Lung microvascular endothelial cell (primary cell): ENCODE data around the gene GOLGA6D. TPM values are rescaled to one million over a fixed set of nuclear protein-coding genes. Genes with fewer than 3 reads are reported as not detected.
"Not testable (repeated sequence)": the region's sequence is repeated elsewhere in the genome, so short reads cannot be mapped to it uniquely, and the experiment has no call there.

Experiments used
- DNase-seq, 2 donors: peaks; one replicate each; pipeline versions ENCODE4 v3.0.0 to v3.0.0-alpha.2; 2010; ENCODE audit warnings: low read depth in 2 of 2
- total RNA-seq: library from RNA; depleted of rRNA; stranded (reverse); fragments of >200 nt; gene quantifications from 2 replicates; pipeline ENCODE4 v1.2.1, GENCODE V29; 2014

Gene GOLGA6D
- not detected in 2 replicates for total RNA-seq

- DNase-seq = not testable (repeated sequence)
These were observed at the start of gene GOLGA6D for GRCh38 chr15:75282572-75282971. Gene GOLGA6D (plus strand): TSS chr15:75282835. CDS start chr15:75282876, 41 bp downstream.

- DNase-seq = no peak
These were observed 49.0 kb upstream of the GOLGA6D start for GRCh38 chr15:75233504-75234190.

GRCh38 chr15:75234191-75234810 lies 48.3 kb upstream of the GOLGA6D start:
- no peak for DNase-seq

- DNase-seq = no peak
These were observed 47.5 kb upstream of the GOLGA6D start for GRCh38 chr15:75235051-75235673.

- no peak for DNase-seq
These were observed 46.6 kb upstream of the GOLGA6D start for GRCh38 chr15:75235760-75236729.

- DNase-seq = no peak
These were observed 45.2 kb upstream of the GOLGA6D start for GRCh38 chr15:75237316-75237982.

- DNase-seq = no peak
These were observed 44.5 kb upstream of the GOLGA6D start for GRCh38 chr15:75238150-75238549.

- not testable (repeated sequence) for DNase-seq
These were observed 36.9 kb upstream of the GOLGA6D start for GRCh38 chr15:75245741-75246140.

GRCh38 chr15:75248991-75249390 lies 33.6 kb upstream of the GOLGA6D start:
- not testable (repeated sequence) for DNase-seq

- no peak for DNase-seq
These were observed 32.9 kb upstream of the GOLGA6D start for GRCh38 chr15:75249726-75250125.

- not testable (repeated sequence) for DNase-seq
These were observed 31.3 kb upstream of the GOLGA6D start for GRCh38 chr15:75251343-75251742.

- not testable (repeated sequence) for DNase-seq
These were observed 30.4 kb upstream of the GOLGA6D start for GRCh38 chr15:75252285-75252684.

- DNase-seq = not testable (repeated sequence)
These were observed 24.6 kb upstream of the GOLGA6D start, which contains the start of gene GOLGA6C for GRCh38 chr15:75258034-75258433. Gene GOLGA6C (plus strand): TSS chr15:75258334. CDS start chr15:75258599, 265 bp downstream.

- not testable (repeated sequence) for DNase-seq
These were observed 23.9 kb upstream of the GOLGA6D start for GRCh38 chr15:75258620-75259343.

- DNase-seq = not testable (repeated sequence)
These were observed 22.8 kb upstream of the GOLGA6D start for GRCh38 chr15:75259873-75260272.

GRCh38 chr15:75273751-75274359 lies 8.8 kb upstream of the GOLGA6D start:
- not testable (repeated sequence) for DNase-seq

- peak; percentile 39 to 65 for DNase-seq
These were observed 8.0 kb upstream of the GOLGA6D start for GRCh38 chr15:75274509-75275107.

- not testable (repeated sequence) for DNase-seq
These were observed 7.0 kb upstream of the GOLGA6D start for GRCh38 chr15:75275617-75276016.

- DNase-seq = not testable (repeated sequence)
These were observed 4.1 kb upstream of the GOLGA6D start for GRCh38 chr15:75278497-75278896.
